Liver (tissue), 9 donors: ENCODE data around the gene PLEKHA5. TPM values are rescaled to one million over a fixed set of nuclear protein-coding genes. Genes with fewer than 3 reads are reported as not detected.

Source experiments
- DNase-seq: peaks from one replicate; pipeline ENCODE4 v3.0.0-alpha.2; 2017; ENCODE audit warnings: low spot score
- H3K27ac ChIP-seq, 2 donors: one replicate each; pipeline ENCODE4 v1.7.0; 2013; ENCODE audit warnings: inconsistent platforms in 2 of 2, low read length in 2 of 2, control low read depth in 1 of 2, low read depth in 1 of 2, mild to moderate bottlenecking in 1 of 2
- H3K27me3 ChIP-seq, 4 donors: one replicate each; pipeline versions ENCODE4 v1.6.1 to v1.7.0; 2013; ENCODE audit warnings: low read length in 3 of 4, inconsistent platforms in 1 of 4, mild to moderate bottlenecking in 1 of 4, moderate library complexity in 1 of 4; ENCODE audit not compliant: control insufficient read depth in 4 of 4, insufficient read depth in 4 of 4
- H3K36me3 ChIP-seq, 4 donors: one replicate each; pipeline versions ENCODE4 v1.6.1 to v1.7.0; 2013; ENCODE audit warnings: low read length in 3 of 4, mild to moderate bottlenecking in 3 of 4, low read depth in 1 of 4, moderate library complexity in 1 of 4; ENCODE audit not compliant: control insufficient read depth in 4 of 4, insufficient read depth in 3 of 4
- H3K4me1 ChIP-seq, 4 donors: one replicate each; pipeline versions ENCODE4 v1.6.1 to v1.7.0; 2013; ENCODE audit warnings: low read length in 3 of 4, mild to moderate bottlenecking in 3 of 4, moderate library complexity in 1 of 4; ENCODE audit not compliant: control insufficient read depth in 4 of 4, insufficient read depth in 4 of 4
- H3K4me3 ChIP-seq, 3 donors: one replicate each; pipeline versions ENCODE4 v1.6.1 to v1.7.0; 2013; ENCODE audit warnings: low read length in 3 of 3, control low read depth in 1 of 3, low read depth in 1 of 3, mild to moderate bottlenecking in 1 of 3
- H3K9ac ChIP-seq, 2 donors: one replicate each; pipeline ENCODE4 v1.7.0; 2013; ENCODE audit warnings: low read length in 2 of 2, mild to moderate bottlenecking in 2 of 2, moderate library complexity in 2 of 2, control low read depth in 1 of 2, low read depth in 1 of 2
- H3K9me3 ChIP-seq, 4 donors: one replicate each; pipeline versions ENCODE4 v1.6.1 to v1.7.0; 2013; ENCODE audit warnings: low read length in 3 of 4; ENCODE audit not compliant: control insufficient read depth in 4 of 4
- ATF3 ChIP-seq: IDR thresholded peaks from 2 replicates; pipeline ENCODE4 v1.6.1; 2016; ENCODE audit warnings: antibody characterized with exemption
- EGR1 ChIP-seq, 2 donors: IDR thresholded peaks; 2 replicates each; pipeline ENCODE4 v1.6.1; 2016 to 2018; ENCODE audit warnings: antibody characterized with exemption in 2 of 2, low read depth in 2 of 2
- FOXA1 ChIP-seq: IDR thresholded peaks from 2 replicates; pipeline ENCODE4 v1.6.1; 2016; ENCODE audit warnings: antibody characterized with exemption
- FOXA2 ChIP-seq: IDR thresholded peaks from 2 replicates; pipeline ENCODE4 v1.6.1; 2016; ENCODE audit warnings: antibody characterized with exemption
- GABPA ChIP-seq, 2 donors: IDR thresholded peaks in 1 of 2; conservative IDR thresholded peaks in 1 of 2; 2 replicates each; pipeline ENCODE4 v1.6.1; 2016; ENCODE audit warnings: antibody characterized with exemption in 2 of 2, mild to moderate bottlenecking in 1 of 2, moderate library complexity in 1 of 2
- HNF4A ChIP-seq, 2 donors: conservative IDR thresholded peaks; 2 replicates each; pipeline ENCODE4 v1.6.1; 2016; ENCODE audit warnings: antibody characterized with exemption in 2 of 2, mild to moderate bottlenecking in 2 of 2
- HNF4G ChIP-seq: IDR thresholded peaks from 2 replicates; pipeline ENCODE4 v1.6.1; 2016; ENCODE audit warnings: antibody characterized with exemption
- JUND ChIP-seq, 2 donors: IDR thresholded peaks; 2 replicates each; pipeline ENCODE4 v1.6.1; 2016; ENCODE audit warnings: antibody characterized with exemption in 2 of 2
- MAX ChIP-seq: IDR thresholded peaks from 2 replicates; pipeline ENCODE4 v1.6.1; 2016; ENCODE audit warnings: antibody characterized with exemption
- NR2F2 ChIP-seq: IDR thresholded peaks from 2 replicates; pipeline ENCODE4 v1.6.1; 2016; ENCODE audit warnings: antibody characterized with exemption
- RAD21 ChIP-seq, 2 donors: IDR thresholded peaks; 2 replicates each; pipeline ENCODE4 v1.6.1; 2016; ENCODE audit warnings: antibody characterized with exemption in 2 of 2, mild to moderate bottlenecking in 2 of 2
- REST ChIP-seq: IDR thresholded peaks from 2 replicates; pipeline ENCODE4 v1.6.1; 2016; ENCODE audit warnings: antibody characterized with exemption, mild to moderate bottlenecking
- RXRA ChIP-seq, 2 donors: IDR thresholded peaks; 2 replicates each; pipeline ENCODE4 v1.6.1; 2017 to 2018; ENCODE audit warnings: antibody characterized with exemption in 2 of 2, mild to moderate bottlenecking in 1 of 2
- SP1 ChIP-seq: IDR thresholded peaks from 2 replicates; pipeline ENCODE4 v1.6.1; 2018; ENCODE audit warnings: antibody characterized with exemption, mild to moderate bottlenecking
- TAF1 ChIP-seq: conservative IDR thresholded peaks from 2 replicates; pipeline ENCODE4 v1.6.1; 2016; ENCODE audit warnings: antibody characterized with exemption, mild to moderate bottlenecking
- YY1 ChIP-seq: IDR thresholded peaks from 2 replicates; pipeline ENCODE4 v1.6.1; 2016; ENCODE audit warnings: antibody characterized with exemption, mild to moderate bottlenecking
- polyA plus RNA-seq, 2 donors: library from polyadenylated mRNA; stranded (reverse) in 1 of 2; unstranded in 1 of 2; fragments of 200-250 nt in 1 of 2; fragments of >200 nt in 1 of 2; fragmentation: Nextera tagmentation in 1 of 2; extraction: Ambion mirVana in 1 of 2; gene quantifications; one replicate each; pipeline versions ENCODE4 v1.2.1 to v1.2.3, GENCODE V29; 2013 to 2015
- total RNA-seq, 2 donors: library from RNA; depleted of rRNA; stranded (reverse); fragments of >200 nt; gene quantifications; one replicate each; pipeline ENCODE4 v1.2.3, GENCODE V29; 2014
- TF ChIP-seq, protein P1 (sequence below): fragments of 150-350 bp; IDR thresholded peaks from 2 replicates; pipeline ENCODE4 v1.5.1; 2017; ENCODE audit warnings: improper control_type of control experiment, low read depth, low read length; ENCODE audit not compliant: missing input control
- TF ChIP-seq, protein P2 (sequence below): IDR thresholded peaks from 2 replicates; pipeline ENCODE4 v1.6.1; 2016; ENCODE audit warnings: antibody characterized with exemption
- donor health status: healthy.
- donor health status: healthy.
- donor health status: healthy.
- donor health status: healthy.
- donor health status: healthy.

Gene PLEKHA5
- total and polyA plus RNA-seq, 4 donors = 4.6 to 25.5 (median 16.8) TPM

- Histone ChIP-seq H3K27ac (no peak overlapping the region), H3K9ac (no peak overlapping the region), H3K27me3 (no peaks in the 10 kb centered on the region), H3K4me1 (peaks cover 0 to 29% (median 15%) of the 10 kb centered on the region in 4 donors), H3K36me3 (no peaks in the 10 kb centered on the region), H3K4me3 (no peak overlapping the region), H3K9me3 (no peaks in the 10 kb centered on the region)
- TF ChIP-seq HNF4G = no peak
- TF ChIP-seq MAX = no peak
- no peak for TF ChIP-seq EGR1 (IDR thresholded peaks at IDR 0.05; ENCODE audit: low read depth in 2 of 2)
- no peak for TF ChIP-seq NR2F2
- no peak for TF ChIP-seq REST
- TF ChIP-seq RAD21 (IDR thresholded peaks at IDR 0.05) = no peak
- no peak for TF ChIP-seq FOXA1
- TF ChIP-seq JUND (IDR thresholded peaks at IDR 0.05) = no peak
- TF ChIP-seq, protein P1, sequence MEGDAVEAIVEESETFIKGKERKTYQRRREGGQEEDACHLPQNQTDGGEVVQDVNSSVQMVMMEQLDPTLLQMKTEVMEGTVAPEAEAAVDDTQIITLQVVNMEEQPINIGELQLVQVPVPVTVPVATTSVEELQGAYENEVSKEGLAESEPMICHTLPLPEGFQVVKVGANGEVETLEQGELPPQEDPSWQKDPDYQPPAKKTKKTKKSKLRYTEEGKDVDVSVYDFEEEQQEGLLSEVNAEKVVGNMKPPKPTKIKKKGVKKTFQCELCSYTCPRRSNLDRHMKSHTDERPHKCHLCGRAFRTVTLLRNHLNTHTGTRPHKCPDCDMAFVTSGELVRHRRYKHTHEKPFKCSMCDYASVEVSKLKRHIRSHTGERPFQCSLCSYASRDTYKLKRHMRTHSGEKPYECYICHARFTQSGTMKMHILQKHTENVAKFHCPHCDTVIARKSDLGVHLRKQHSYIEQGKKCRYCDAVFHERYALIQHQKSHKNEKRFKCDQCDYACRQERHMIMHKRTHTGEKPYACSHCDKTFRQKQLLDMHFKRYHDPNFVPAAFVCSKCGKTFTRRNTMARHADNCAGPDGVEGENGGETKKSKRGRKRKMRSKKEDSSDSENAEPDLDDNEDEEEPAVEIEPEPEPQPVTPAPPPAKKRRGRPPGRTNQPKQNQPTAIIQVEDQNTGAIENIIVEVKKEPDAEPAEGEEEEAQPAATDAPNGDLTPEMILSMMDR = no peak
- TF ChIP-seq FOXA2 = no peak
- TF ChIP-seq TAF1 = no peak
- TF ChIP-seq GABPA (IDR thresholded peaks at IDR 0.05 in 1 of 2, conservative IDR thresholded peaks at IDR 0.05 in 1 of 2) = no peak
- TF ChIP-seq HNF4A (conservative IDR thresholded peaks at IDR 0.05) = no peak
- no peak for TF ChIP-seq SP1
- TF ChIP-seq, protein P2, sequence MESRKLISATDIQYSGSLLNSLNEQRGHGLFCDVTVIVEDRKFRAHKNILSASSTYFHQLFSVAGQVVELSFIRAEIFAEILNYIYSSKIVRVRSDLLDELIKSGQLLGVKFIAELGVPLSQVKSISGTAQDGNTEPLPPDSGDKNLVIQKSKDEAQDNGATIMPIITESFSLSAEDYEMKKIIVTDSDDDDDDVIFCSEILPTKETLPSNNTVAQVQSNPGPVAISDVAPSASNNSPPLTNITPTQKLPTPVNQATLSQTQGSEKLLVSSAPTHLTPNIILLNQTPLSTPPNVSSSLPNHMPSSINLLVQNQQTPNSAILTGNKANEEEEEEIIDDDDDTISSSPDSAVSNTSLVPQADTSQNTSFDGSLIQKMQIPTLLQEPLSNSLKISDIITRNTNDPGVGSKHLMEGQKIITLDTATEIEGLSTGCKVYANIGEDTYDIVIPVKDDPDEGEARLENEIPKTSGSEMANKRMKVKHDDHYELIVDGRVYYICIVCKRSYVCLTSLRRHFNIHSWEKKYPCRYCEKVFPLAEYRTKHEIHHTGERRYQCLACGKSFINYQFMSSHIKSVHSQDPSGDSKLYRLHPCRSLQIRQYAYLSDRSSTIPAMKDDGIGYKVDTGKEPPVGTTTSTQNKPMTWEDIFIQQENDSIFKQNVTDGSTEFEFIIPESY = no peak
- no peak for TF ChIP-seq RXRA (IDR thresholded peaks at IDR 0.05)
- TF ChIP-seq ATF3 = no peak
- TF ChIP-seq YY1 = no peak
- DNase-seq = no peak
Observed at GRCh38 chr12:19230896-19231295, 101.4 kb downstream of the PLEKHA5 start.
